NCI-H2107 (cell line): ENCODE data around the gene ZNF236.

Experiments
- DNase-seq: peaks from one replicate; lab custom pipeline; 2025; lab: John Stamatoyannopoulos, UW

The ZNF236 gene

DNA sequence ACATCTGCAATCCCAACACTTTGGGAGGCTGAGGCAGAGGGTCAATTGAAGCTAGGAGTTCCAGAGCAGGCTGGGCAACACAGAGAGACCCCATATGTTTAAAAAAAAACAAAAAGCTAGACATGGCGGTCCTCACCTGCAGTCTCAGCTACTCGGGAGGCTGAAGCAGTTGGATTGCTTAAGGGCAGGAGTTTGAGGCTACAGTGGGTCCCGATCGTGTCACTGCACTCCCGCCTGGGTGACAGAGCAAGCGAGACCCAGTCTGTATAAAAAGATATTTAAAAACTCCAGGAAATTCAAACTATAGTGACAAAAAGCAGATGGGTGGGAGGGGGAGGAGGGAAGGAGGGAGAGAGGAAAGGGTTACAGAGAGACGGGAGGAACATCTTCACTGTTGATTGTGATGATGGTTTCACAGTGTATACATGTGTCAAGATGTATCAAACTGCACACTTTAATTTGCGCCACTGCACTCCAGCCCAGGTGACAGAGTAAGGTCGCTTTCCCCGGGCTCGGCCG is 942 bp upstream of the ZNF236 start:
- no peak for DNase-seq

DNA sequence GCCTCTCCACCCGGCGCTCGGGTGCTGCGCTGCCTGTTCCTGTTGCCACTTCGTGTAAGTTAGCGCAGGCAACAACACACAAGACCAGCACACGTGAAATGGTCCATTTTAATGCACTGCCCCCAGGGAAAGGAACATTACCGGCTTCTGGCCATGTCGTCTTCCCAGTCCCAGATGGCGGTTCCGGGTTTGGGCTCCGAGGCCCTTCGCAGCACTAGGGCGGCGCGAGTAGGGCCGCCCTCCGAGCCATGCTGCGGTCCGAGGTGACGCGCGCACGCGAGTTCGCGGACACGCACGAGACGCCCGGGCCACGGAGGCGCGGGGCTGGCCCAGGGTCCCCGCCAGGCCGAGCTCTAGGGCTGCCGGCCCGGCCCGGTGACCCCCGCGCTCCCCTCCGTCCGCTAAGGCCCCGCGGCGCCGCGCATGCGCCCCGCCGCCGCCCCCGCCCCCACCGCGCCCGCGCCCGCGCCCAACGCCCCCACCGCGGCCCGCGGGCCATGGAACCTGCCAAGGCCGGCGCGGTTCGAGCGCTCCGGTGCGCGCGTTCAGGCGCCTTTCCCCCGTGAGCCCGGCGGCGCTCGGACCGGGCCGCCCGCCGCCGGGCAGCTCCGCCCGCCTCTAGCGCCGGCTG is 367 bp upstream of the ZNF236 start:
- peak; percentile 72 for DNase-seq

GRCh38 chr18:76823161-76823538 is 793 bp downstream of the ZNF236 start:
- DNase-seq, result no peak

DNA sequence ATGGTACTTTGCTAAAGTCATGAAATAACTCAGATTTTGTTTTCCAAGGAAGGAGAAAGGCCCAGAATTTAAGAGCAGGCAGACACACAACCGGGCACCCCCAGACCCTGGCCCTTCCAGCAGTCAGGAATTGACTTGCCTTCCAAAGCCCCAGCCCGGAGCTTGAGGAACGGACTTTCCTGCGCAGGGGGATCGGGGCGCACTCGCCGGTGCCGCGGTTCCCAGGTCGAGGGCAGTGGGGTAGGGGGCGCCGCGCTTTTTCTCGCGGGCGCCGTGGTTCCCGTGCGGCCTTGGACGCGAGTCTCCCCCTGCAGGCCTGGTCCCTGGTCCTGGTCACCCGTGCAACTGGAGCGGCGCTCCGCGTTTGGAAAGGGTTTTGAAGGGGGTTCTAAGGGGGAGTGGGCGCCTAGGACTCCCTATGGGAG is 1.2 kb downstream of the ZNF236 start:
- no peak for DNase-seq

- no peak for DNase-seq
Measured at GRCh38 chr18:76824145-76824676, 1.9 kb downstream of the ZNF236 start.

DNA sequence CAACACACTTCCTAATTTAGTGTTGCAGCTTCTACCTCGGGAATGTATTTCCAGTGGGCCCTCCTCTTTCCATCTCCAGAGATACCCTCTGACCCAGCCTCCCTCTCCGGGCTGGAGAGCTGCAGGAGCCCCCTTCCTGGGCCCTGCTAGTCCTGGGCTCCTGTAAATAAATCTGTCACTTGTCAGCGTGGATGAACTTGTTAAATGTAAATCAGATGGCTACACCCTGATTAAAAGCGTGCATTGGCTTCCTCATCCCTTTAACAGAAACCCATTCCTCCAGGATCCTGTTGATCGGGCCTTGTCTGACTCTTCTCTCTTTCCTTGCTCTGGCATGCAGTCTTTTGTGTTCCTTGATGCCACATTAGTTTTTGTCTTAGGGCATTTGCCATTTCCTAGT is 2.4 kb downstream of the ZNF236 start:
- no peak for DNase-seq

DNA sequence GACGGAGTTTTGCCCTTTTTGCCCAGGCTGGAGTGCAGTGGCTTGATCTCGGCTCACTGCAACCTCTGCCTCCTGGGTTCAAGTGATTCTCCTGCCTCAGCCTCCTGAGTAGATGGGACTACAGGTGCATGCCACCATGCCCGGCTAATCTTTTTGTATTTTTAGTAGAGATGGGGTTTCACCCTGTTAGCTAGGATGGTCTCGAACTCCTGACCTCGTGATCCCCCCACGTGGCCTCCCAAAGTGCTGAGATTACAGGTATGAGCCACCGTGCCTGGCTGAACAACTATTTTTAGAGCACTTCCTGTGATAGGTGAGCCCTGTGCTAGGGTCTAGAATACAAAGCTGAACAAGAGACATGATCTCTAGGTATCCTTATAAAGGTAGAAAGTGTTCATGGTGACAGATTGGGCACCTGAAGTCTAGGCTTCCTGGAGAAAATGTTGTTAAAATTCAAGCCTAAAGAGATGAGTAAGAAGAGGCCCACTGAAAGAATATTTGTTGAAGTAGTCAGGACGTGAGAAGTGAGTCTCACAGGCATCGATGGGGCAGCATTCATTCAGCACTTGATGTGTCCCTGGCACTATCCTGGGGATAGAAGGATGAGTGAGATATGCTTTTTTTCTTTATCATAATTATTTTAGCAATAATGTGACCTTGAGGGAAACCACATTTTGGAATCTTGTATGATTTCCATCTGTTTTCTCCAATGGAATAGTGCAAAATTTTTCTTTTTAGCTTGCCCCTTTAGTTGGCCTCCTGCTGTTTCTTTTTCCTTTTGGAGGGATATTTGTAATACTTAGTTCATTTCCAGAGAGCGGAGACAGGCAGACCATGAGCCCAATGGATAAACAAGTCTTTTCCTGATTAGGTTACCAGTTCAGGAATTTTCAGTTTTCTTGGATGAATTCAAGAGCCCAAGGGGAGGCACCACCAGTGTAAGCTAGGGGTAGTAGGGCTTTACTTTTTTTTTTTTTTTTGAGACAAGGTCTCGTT is 5.1 kb downstream of the ZNF236 start:
- DNase-seq, result no peak

- DNase-seq, result no peak
Measured at GRCh38 chr18:76834379-76834778, 12.0 kb downstream of the ZNF236 start.

DNA sequence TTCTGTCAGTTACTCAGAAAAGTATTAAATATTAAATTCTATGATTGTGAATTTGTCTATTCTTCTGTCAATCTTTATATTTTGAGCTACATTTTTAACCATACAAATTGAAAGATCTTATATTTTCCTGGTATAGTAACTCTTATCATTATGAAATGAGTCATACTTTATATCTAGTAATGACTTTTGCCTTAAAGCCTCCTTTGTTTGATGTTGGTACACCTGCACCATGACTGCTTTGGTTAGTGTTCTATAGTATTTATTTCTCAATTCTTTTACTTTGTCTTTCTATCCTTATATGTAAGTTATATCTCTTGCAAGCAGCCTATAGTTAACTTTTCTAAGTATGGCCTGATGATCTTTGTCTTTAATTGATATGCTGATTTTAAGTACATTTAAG is 13.0 kb downstream of the ZNF236 start:
- DNase-seq, result no peak

DNA sequence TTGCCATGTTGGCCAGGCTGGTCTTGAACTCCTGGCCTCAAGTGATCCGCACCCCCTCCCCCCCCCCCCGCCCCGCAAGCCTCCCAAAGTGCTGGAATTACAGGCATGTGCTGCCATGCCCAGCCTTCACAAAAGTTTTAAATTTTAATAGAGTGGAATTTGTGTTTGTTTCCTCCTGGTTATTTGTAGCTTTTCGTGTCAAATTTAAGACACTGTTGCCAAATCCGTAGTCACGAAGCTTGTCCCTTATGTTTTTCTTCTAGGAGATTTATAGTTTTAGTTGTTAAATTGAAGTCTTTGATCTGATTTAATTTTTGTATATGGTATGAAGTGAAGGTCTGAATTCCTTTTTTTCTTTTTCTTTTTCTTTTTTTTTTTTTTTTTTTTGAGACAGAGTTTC is 14.7 kb downstream of the ZNF236 start:
- DNase-seq, result no peak

- DNase-seq, result no peak
Measured at GRCh38 chr18:76838182-76838581, 15.8 kb downstream of the ZNF236 start.

DNA sequence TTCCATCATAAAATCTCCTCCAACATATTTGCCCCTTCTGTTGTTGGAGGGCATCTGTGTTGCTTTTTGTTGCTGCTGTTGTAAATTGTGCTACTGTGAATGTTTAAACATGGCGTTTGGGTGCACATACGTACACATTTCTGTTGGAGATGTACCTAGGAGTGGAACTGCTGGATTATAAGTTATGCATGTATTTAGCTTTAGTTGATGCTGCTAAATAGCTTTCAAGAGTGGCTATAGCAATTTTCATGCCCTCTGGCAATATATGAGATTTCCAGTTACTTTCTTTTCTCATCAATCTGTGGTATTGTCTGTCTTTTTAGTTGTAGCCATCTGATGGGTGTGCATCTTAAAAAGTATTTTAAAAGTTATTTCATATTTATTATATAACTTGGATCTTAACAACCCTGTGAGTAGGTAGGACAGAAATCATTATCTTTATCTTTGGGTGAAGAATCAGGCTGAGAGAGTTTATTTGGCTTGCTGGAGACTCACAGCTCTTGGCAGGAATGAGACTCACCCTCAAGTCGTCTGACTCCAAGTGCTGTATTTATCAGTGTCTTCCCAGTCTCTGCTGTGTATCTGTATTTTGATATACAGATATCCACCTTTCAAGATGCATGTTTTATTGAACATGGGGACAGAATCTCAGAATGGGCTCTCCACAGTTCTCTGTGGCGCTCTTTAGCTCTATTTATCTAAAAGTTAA is 16.9 kb downstream of the ZNF236 start:
- no peak for DNase-seq

DNA sequence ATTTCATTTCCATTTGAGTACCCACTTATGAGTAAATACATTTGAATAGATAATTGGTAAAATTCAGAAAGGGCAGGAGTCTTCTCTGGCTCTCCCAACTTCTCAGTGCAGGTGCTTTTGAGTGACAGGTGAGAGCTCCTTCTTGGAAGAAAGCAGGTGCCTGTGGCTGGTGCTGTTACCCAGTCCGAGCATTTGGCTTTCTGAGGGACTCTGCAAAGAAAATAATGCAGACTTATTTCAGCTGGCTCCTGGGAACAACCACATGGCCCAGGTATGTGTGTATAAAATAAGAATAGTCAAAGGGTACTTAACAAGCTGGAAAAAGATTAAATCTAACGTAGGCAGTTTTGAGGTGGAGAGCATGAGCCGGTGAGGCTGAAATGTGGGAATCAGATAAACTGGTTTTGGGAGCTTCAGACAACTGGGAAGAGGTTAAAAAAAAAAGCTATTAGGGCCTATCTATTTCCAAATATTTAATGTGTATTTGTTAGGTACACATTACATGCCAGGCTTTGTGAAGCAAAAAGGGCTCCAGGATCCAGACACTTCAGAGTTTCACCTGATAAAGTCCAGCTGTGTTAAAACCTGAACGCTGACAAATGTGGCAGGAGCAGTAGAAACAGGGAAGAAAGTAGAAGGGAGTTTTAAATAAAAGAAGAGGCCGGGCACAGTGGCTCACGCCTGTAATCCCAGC is 20.6 kb downstream of the ZNF236 start:
- no peak for DNase-seq

- no peak for DNase-seq
Measured at GRCh38 chr18:76844144-76844543, 21.8 kb downstream of the ZNF236 start.

- DNase-seq, result no peak
Measured at GRCh38 chr18:76844742-76845477, 22.6 kb downstream of the ZNF236 start.

- no peak for DNase-seq
Measured at GRCh38 chr18:76846217-76846616, 23.9 kb downstream of the ZNF236 start.

GRCh38 chr18:76847916-76848315 is 25.6 kb downstream of the ZNF236 start:
- no peak for DNase-seq

DNA sequence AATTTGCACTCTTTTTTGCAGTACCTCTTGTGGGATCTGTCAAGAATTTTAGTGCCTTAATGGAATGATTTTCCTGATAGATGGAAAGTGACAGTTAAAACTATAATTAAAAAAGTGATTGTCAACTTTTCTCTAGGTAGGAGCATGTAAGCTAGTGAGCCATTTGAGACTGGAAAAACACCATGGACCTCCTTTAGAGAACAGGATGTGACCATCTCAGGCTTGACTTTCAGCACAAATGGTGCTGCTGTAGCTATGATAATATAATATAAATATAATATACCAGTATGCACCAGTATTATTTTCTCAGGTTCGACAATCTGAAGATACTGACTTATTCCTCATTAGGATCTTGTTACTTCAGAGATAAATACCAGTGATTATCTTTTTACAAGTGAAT is 27.8 kb downstream of the ZNF236 start:
- DNase-seq, result no peak

- DNase-seq, result no peak
Measured at GRCh38 chr18:76855594-76855993, 33.2 kb downstream of the ZNF236 start.

GRCh38 chr18:76857476-76857875 is 35.1 kb downstream of the ZNF236 start:
- no peak for DNase-seq
